ENCODE measurements around the gene SLIT3. TPM values are rescaled to one million over a fixed set of nuclear protein-coding genes. Genes with fewer than 3 reads are reported as not detected.

The SLIT3 gene
- total RNA-seq, 1 experiment from 2014 or later = 0.92 TPM

GRCh38 chr5:168952196-168952595, 348.7 kb downstream of the SLIT3 start:
- Histone ChIP-seq H3K79me1 (ENCODE audit: insufficient read depth, low read depth, low read length, poor library complexity, severe bottlenecking) (no peaks in the 10 kb centered on the region), H3K23ac (ENCODE audit: insufficient read length, low read depth, low read length) (no peak overlapping the region), H3K79me2 (ENCODE audit: insufficient read depth, low read length) (no peaks in the 10 kb centered on the region), H2AFZ (ENCODE audit: low read length) (no peak overlapping the region), H3K14ac (ENCODE audit: insufficient read depth, low read length) (no peak overlapping the region), H2BK20ac (ENCODE audit: low read depth, low read length, poor library complexity, severe bottlenecking) (no peak overlapping the region), H4K20me1 (ENCODE audit: control insufficient read depth, insufficient read depth, insufficient read length) (no peaks in the 10 kb centered on the region), H3K9ac (ENCODE audit: extremely low read depth, insufficient read length, low read length) (no peak overlapping the region), H3K56ac (ENCODE audit: insufficient read length, low read depth, low read length) (no peak overlapping the region), H2BK120ac (ENCODE audit: low read depth, low read length, poor library complexity, severe bottlenecking) (no peak overlapping the region), H4K5ac (ENCODE audit: insufficient read length, low read depth, low read length) (no peak overlapping the region), H3K4me1 (ENCODE audit: insufficient read depth, low read length) (no peaks in the 10 kb centered on the region), H3K27ac (ENCODE audit: insufficient read length, low read depth, low read length) (no peak overlapping the region), H3K9me3 (ENCODE audit: control insufficient read depth, low read depth, low read length) (no peaks in the 10 kb centered on the region), H2BK15ac (ENCODE audit: low read depth, low read length) (no peak overlapping the region), H3K4me2 (ENCODE audit: insufficient read depth, insufficient read length, low read length) (no peak overlapping the region), H3K18ac (ENCODE audit: insufficient read length, low read depth, low read length) (no peak overlapping the region), H3K27me3 (ENCODE audit: insufficient read depth, low read length) (no peaks in the 10 kb centered on the region), H3K4ac (ENCODE audit: low read depth, low read length) (no peak overlapping the region), H2BK5ac (ENCODE audit: insufficient read length, low read length) (no peak overlapping the region), H2BK12ac (ENCODE audit: insufficient read length, low read depth, low read length) (no peak overlapping the region), H4K91ac (ENCODE audit: insufficient read length, low read depth, low read length) (no peak overlapping the region), H2AK5ac (ENCODE audit: insufficient read length, low read length) (no peak overlapping the region), H3K23me2 (ENCODE audit: insufficient read length, low read depth, low read length, poor library complexity, severe bottlenecking) (no peaks in the 10 kb centered on the region), H4K8ac (replicated peaks; ENCODE audit: insufficient read length, low read depth, low read length) (no peak overlapping the region), H3T11ph (ENCODE audit: low read length) (no peak overlapping the region)
- DNase-seq = no peak
- peaks cover under 1 to 6% of the 10 kb centered on the region in 2 experiments; a peak in 3 of 4 replicates for H3K4me1 Mint-ChIP-seq
- no peak overlapping the region for H3K4me3 Mint-ChIP-seq
- TF ChIP-seq, protein P1, sequence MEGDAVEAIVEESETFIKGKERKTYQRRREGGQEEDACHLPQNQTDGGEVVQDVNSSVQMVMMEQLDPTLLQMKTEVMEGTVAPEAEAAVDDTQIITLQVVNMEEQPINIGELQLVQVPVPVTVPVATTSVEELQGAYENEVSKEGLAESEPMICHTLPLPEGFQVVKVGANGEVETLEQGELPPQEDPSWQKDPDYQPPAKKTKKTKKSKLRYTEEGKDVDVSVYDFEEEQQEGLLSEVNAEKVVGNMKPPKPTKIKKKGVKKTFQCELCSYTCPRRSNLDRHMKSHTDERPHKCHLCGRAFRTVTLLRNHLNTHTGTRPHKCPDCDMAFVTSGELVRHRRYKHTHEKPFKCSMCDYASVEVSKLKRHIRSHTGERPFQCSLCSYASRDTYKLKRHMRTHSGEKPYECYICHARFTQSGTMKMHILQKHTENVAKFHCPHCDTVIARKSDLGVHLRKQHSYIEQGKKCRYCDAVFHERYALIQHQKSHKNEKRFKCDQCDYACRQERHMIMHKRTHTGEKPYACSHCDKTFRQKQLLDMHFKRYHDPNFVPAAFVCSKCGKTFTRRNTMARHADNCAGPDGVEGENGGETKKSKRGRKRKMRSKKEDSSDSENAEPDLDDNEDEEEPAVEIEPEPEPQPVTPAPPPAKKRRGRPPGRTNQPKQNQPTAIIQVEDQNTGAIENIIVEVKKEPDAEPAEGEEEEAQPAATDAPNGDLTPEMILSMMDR (conservative IDR thresholded peaks at IDR 0.05) = no peak
- WGBS (ENCODE audit: extremely low coverage, insufficient read length, low lambda C conversion rate) = no CpG with 5 or more reads among the region's 6 CpGs
- H3K9me3 Mint-ChIP-seq = no peaks in the 10 kb centered on the region
- H3K27me3 Mint-ChIP-seq (ENCODE audit: low read depth) = no peaks in the 10 kb centered on the region
- H3K36me3 Mint-ChIP-seq (ENCODE audit: insufficient read depth in 1 of 3, low read depth in 3 of 3) = no peaks in the 10 kb centered on the region
- no peak overlapping the region for H3K27ac Mint-ChIP-seq
